Vagina (tissue), 2 donors: ENCODE results near the gene ZNF385C.
"Not testable (repeated sequence)": the region's sequence is repeated elsewhere in the genome, so short reads cannot be mapped to it uniquely, and the experiment has no call there.

Experiments used
- POLR2A ChIP-seq, 2 donors: fragments of 450-650 bp; IDR thresholded peaks; one replicate each; pipeline ENCODE4 v1.6.1; 2017; ENCODE audit warnings: antibody characterized with exemption in 2 of 2, mild to moderate bottlenecking in 2 of 2, moderate library complexity in 2 of 2
- POLR2AphosphoS5 ChIP-seq, 2 donors: sonication (generic); formaldehyde crosslinking; IDR thresholded peaks; one replicate each; pipeline ENCODE4 v1.9.0; 2017; ENCODE audit warnings: antibody characterized with exemption in 2 of 2, mild to moderate bottlenecking in 2 of 2, low read depth in 1 of 2; ENCODE audit not compliant: insufficient read depth in 1 of 2

DNA sequence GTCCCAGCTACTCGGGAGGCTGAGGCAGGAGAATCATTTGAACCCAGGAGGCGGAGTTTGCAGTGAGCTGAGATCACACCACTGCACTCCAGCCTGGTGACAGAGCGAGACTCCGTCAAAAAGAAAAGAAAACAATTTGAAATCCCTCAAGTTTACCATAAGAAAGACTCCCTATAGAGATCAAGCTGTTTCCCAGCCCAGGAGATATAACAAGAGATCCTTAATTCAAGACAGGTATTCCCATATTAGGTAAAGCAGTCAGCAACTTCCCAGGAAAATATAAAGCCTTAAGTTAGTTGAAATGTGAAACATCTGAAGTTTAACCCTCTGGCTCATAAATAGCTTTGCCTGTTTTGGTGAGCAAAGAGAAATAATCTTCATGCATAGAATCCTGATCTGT lies 85.9 kb downstream of the ZNF385C start:
- TF ChIP-seq POLR2A (IDR thresholded peaks at IDR 0.05); POLR2AphosphoS5 (IDR thresholded peaks at IDR 0.05; ENCODE audit: insufficient read depth in 1 of 2, low read depth in 1 of 2): not testable (repeated sequence)
